ENCODE results near the gene KIF3C. TPM values are rescaled to one million over a fixed set of nuclear protein-coding genes. Genes with fewer than 3 reads are reported as not detected.

Gene KIF3C
- total RNA-seq, 1 experiment from 2014 or later: 55.7 TPM

DNA sequence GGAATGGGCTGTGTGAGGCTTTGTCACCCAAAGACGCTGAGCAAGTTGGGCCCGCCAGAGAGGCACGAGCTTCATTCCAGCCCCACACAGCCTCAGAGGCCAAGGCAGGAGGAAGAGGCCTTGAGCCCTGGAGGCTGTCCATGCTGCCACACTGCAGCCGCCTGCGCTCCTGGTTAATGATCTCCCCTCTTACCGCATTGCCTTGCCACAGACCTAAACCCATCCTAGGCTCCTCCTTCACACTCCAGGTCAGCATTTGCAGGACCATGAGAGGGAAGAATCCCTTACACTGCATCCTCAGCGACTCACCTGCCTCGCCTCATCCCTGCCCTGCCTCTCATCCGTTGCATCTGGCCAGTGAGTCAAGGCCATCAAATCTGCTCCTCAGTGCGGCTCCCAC lies 24.6 kb downstream of the KIF3C start:
- POLR2A ChIA-PET: no interaction called here

DNA sequence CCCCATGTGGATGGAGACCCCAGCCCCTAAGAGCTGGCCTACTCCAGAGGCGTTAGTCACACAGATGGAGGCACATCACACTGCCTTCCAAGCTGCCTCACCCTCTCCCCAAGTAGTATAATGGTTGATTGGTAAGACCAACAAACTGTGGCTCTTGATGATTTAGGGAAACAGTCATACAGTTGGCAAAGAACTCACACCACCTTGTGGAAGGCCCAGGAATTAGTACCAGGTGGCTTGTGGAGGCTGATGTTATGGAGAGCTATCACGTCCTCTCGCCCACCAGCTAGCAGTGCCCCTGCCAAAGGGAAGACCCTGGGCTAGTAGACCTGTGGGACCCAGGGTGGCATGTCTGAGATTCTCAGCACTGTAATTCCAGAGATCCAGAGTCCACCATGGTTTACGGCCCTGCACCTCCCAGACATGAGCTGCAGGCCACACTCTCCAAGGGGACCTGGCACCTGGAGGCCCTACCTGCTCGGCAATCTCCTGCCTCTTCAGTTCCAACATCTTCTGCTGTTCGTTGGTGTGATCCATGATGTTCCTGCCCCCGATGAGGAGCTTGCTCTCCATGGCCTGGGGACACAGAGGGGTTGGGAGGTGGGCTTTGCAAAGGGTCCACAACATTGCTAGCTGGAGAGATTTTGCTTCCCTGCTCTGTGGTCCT lies 26.3 kb downstream of the KIF3C start:
- intact Hi-C loops (cut with micrococcal nuclease; ENCODE audit: unreplicated experiment) (no loop called here), in situ Hi-C loops (cut with HindIII; ENCODE audit: low pct_unique_long_range_greater_than_20kb, low sequenced_read_pairs) (no loop called here)
- CTCF ChIA-PET: no interaction called here
- Histone ChIP-seq H3K9me3 (ENCODE audit: control insufficient read depth, insufficient read depth, low read depth, low read length) (no peaks in the 10 kb centered on the region), H3K4me3 (ENCODE audit: low read depth in 2 of 2, low read length in 2 of 2) (no peak overlapping the region), H3K27ac (ENCODE audit: low read length) (no peak overlapping the region), H3K36me3 (ENCODE audit: control insufficient read depth, insufficient read depth, low read length) (no peaks in the 10 kb centered on the region), H3K27me3 (ENCODE audit: control insufficient read depth, insufficient read depth, low read length) (no peaks in the 10 kb centered on the region), H3K4me1 (ENCODE audit: control insufficient read depth, insufficient read depth, low read length) (peaks cover 10% of the 10 kb centered on the region; the same call in 1 of the 2 replicates)
- no TSS peak for BruUV-seq (replicated peaks)
- POLR2A ChIA-PET: no interaction called here
- DNase-seq (ENCODE audit: low read depth, low spot score): no peak
- TF ChIP-seq SIN3A (IDR thresholded peaks at IDR 0.05; ENCODE audit: borderline replicate concordance, insufficient read depth, low read depth, low read length): no peak
- TF ChIP-seq POLR2AphosphoS5 (IDR thresholded peaks at IDR 0.05; ENCODE audit: low read depth, low read length): no peak
- TF ChIP-seq, protein P1, sequence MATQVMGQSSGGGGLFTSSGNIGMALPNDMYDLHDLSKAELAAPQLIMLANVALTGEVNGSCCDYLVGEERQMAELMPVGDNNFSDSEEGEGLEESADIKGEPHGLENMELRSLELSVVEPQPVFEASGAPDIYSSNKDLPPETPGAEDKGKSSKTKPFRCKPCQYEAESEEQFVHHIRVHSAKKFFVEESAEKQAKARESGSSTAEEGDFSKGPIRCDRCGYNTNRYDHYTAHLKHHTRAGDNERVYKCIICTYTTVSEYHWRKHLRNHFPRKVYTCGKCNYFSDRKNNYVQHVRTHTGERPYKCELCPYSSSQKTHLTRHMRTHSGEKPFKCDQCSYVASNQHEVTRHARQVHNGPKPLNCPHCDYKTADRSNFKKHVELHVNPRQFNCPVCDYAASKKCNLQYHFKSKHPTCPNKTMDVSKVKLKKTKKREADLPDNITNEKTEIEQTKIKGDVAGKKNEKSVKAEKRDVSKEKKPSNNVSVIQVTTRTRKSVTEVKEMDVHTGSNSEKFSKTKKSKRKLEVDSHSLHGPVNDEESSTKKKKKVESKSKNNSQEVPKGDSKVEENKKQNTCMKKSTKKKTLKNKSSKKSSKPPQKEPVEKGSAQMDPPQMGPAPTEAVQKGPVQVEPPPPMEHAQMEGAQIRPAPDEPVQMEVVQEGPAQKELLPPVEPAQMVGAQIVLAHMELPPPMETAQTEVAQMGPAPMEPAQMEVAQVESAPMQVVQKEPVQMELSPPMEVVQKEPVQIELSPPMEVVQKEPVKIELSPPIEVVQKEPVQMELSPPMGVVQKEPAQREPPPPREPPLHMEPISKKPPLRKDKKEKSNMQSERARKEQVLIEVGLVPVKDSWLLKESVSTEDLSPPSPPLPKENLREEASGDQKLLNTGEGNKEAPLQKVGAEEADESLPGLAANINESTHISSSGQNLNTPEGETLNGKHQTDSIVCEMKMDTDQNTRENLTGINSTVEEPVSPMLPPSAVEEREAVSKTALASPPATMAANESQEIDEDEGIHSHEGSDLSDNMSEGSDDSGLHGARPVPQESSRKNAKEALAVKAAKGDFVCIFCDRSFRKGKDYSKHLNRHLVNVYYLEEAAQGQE (IDR thresholded peaks at IDR 0.05; ENCODE audit: insufficient read depth in 1 of 2, low read depth in 2 of 2, low read length in 1 of 2): no peak
- TF ChIP-seq TCF7L2 (IDR thresholded peaks at IDR 0.05; ENCODE audit: low read depth, low read length): no peak
- TF ChIP-seq, protein P2, sequence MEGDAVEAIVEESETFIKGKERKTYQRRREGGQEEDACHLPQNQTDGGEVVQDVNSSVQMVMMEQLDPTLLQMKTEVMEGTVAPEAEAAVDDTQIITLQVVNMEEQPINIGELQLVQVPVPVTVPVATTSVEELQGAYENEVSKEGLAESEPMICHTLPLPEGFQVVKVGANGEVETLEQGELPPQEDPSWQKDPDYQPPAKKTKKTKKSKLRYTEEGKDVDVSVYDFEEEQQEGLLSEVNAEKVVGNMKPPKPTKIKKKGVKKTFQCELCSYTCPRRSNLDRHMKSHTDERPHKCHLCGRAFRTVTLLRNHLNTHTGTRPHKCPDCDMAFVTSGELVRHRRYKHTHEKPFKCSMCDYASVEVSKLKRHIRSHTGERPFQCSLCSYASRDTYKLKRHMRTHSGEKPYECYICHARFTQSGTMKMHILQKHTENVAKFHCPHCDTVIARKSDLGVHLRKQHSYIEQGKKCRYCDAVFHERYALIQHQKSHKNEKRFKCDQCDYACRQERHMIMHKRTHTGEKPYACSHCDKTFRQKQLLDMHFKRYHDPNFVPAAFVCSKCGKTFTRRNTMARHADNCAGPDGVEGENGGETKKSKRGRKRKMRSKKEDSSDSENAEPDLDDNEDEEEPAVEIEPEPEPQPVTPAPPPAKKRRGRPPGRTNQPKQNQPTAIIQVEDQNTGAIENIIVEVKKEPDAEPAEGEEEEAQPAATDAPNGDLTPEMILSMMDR (IDR thresholded peaks at IDR 0.05): no peak
- ATAC-seq: no peak

More for the DNA sequence above, 24.6 kb downstream of the KIF3C start:
- in situ Hi-C loops (cut with HindIII; ENCODE audit: low pct_unique_long_range_greater_than_20kb, low sequenced_read_pairs): no loop called here
- no peak for DNase-seq (ENCODE audit: low read depth, low spot score)
- no peak for ATAC-seq
- no peak overlapping the region for H3K27ac ChIP-seq (ENCODE audit: low read length)
- H3K9me3 ChIP-seq (ENCODE audit: control insufficient read depth, insufficient read depth, low read depth, low read length): no peaks in the 10 kb centered on the region
- no peak overlapping the region for H3K4me3 ChIP-seq (ENCODE audit: low read depth in 2 of 2, low read length in 2 of 2)
- peaks cover 4% of the 10 kb centered on the region; the same call in 1 of the 2 replicates for H3K4me1 ChIP-seq (ENCODE audit: control insufficient read depth, insufficient read depth, low read length)
- no TSS peak for BruUV-seq (replicated peaks)
- TF ChIP-seq POLR2AphosphoS5 (IDR thresholded peaks at IDR 0.05; ENCODE audit: low read depth, low read length) (no peak), TCF7L2 (IDR thresholded peaks at IDR 0.05; ENCODE audit: low read depth, low read length) (no peak), SIN3A (IDR thresholded peaks at IDR 0.05; ENCODE audit: borderline replicate concordance, insufficient read depth, low read depth, low read length) (no peak)
- TF ChIP-seq, protein P2 (IDR thresholded peaks at IDR 0.05): no peak
- TF ChIP-seq, protein P1 (IDR thresholded peaks at IDR 0.05; ENCODE audit: insufficient read depth in 1 of 2, low read depth in 2 of 2, low read length in 1 of 2): no peak
- CTCF ChIA-PET: no interaction called here
- H3K27me3 ChIP-seq (ENCODE audit: control insufficient read depth, insufficient read depth, low read length): no peaks in the 10 kb centered on the region
- no peaks in the 10 kb centered on the region for H3K36me3 ChIP-seq (ENCODE audit: control insufficient read depth, insufficient read depth, low read length)
- intact Hi-C loops (cut with micrococcal nuclease; ENCODE audit: unreplicated experiment): no loop called here

Measured in Panc1 (cell line).